LNCAP (cell line): Measurements from ENCODE around the gene RNF220.

ENCODE experiments used
- TF ChIP-seq, protein P1 (sequence below): fragments of 450-650 bp; IDR thresholded peaks from 2 replicates; pipeline ENCODE4 v1.5.1; 2017; ENCODE audit warnings: mild to moderate bottlenecking

RNF220 gene

DNA sequence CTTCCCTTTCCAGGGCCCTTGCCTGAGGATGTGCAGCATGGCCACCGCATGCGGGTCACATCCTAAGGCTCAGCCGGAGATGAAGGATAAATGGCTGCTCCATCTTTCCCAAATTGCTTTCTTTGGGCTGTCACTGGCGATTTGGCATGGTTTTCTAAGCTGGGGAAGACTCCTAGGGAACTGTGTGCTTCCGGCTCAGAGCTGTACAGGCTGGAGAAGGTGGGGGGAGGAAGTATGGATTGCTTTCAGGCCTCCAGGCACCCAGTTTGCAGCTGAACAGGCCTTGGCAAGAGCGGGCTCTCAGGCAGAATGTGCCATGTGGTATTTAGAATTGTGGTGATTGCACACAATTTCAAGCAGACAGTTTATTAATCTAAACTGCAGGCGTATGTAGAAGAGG lies 220.3 kb downstream of the RNF220 start:
- TF ChIP-seq, protein P1, sequence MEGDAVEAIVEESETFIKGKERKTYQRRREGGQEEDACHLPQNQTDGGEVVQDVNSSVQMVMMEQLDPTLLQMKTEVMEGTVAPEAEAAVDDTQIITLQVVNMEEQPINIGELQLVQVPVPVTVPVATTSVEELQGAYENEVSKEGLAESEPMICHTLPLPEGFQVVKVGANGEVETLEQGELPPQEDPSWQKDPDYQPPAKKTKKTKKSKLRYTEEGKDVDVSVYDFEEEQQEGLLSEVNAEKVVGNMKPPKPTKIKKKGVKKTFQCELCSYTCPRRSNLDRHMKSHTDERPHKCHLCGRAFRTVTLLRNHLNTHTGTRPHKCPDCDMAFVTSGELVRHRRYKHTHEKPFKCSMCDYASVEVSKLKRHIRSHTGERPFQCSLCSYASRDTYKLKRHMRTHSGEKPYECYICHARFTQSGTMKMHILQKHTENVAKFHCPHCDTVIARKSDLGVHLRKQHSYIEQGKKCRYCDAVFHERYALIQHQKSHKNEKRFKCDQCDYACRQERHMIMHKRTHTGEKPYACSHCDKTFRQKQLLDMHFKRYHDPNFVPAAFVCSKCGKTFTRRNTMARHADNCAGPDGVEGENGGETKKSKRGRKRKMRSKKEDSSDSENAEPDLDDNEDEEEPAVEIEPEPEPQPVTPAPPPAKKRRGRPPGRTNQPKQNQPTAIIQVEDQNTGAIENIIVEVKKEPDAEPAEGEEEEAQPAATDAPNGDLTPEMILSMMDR = no peak

DNA sequence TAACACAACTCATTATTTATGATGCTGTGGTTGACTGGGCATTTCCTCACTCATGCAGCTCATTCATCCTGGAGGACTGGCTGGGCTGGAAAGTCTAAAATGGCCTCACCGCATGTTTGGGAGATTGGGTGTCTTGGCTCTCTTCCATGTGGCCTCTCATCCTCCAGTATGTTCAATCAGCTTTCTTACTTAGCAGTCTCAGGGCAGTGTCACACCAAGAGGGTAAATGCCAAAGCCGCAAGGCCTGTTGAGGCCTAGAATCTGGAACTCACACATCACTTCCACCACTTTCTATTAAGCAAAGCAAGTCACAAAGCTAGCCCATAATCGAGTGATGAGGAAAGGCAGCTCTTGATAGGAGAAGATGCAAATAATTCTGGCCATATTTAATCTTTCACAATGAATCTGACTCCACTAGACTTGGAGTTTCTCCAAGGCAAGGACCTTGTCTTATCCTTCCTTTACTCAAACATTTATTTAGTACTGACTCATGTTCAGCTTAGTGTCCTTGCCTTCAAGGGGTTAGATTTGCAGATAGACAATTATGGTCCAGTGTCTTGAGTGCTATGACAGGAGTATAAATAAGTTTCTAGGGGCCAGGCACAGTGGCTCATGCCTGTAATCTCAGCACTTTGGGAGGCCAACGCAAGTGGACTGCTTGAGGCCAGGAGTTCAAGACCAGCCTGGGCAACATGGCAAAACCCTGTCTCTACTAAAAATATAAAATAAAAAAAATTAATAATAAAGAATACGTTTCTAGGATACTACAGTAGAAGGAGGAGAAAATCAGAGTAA lies 224.1 kb downstream of the RNF220 start:
- TF ChIP-seq, protein P1 = no peak

DNA sequence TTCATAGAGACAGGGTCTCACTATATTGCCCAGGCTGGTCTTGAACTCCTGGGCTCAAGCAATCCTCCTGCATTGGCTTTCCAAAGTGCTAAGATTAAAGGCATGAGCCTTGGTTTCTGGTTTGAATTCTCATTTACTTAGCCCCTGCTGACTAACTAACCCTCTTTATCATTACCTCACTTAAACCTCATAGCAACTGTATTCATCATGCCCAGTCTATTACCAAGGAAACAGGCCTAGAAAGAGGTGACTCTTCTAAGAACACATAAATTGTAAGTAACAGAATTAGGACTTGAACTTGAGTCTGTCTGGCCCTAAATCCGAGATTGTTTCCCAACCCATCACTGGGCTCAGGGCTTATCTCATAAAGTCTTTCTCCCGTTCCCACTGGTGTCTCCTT lies 225.1 kb downstream of the RNF220 start:
- TF ChIP-seq, protein P1 = no peak

DNA sequence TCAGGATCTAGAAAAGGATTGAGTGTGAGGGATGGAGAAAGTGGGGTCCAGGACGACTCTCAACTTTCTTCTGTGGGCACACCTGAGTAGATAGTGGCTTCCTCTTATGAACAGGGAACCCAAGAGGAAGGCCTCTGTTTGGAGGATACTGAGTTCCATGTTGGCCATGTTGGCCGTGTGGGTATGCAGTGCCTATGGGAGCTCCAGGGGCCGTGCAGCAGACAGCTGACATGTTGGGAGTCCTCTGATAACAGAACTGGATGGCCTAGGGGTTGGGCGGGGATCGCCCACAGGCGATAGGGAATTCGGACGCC lies 226.2 kb downstream of the RNF220 start:
- TF ChIP-seq, protein P1 = no peak

DNA sequence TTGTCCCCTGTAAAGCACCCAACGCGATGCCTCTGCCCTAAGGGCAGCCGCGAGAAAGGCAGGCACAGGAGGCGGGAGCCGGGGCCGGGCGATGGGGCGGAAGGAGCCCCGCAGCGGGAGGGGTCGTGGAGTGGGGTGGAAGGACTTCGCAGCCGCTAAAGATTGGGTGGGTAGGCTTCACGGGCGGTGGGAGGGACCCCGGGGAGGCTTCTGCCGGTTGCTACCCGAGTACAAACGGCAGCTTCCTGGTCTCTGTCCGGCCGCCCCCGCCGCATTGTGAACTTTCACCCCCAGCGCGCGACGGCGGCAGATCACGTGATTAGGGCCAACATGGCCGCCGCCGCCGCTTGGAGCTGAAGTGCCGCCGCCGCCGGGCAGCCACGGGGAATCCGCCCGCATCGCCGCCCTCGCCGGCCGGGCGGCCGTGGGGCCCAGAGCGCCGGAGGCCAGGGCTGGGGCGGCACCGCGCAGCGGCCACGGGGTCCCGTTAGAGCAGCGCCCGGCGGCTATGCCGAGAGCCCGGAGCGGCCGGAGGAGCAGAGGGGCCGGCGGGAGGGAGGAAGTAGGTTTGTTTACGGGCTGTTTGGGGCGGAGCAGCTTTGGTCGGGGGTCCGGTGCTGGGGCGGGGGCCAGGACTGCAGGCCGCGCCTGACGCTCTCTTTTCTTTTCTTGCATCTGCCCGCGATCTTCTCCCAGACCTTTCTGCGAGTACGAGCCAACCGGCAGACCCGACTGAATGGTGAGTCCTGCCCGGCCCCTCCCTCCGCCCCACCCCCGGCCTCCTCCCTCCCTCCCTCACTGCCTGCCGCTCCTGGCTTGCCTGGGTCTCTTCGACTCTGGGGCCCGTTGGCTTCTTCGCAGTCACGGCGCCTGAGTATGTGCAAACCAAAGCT lies 226.8 kb downstream of the RNF220 start:
- TF ChIP-seq, protein P1 = no peak

DNA sequence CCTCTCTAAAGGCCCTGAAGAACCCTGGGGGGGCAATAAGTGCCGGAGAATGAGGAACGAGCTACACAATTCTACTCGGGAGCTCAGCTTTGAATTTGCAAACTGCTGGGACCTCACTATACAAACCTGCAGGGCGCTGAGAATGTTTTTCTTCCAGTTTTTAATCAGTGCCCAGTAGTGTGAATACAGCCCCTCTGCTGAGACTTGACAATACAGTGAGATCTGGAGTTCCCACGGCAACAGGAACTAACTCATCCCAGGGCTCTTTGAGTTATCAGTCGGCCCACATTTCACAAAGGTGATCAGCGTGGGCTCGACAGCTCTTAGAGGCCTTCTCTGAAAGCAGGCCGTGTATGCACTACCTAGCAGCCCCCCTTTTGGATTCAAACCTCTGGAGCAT lies 227.5 kb downstream of the RNF220 start:
- TF ChIP-seq, protein P1 = no peak

DNA sequence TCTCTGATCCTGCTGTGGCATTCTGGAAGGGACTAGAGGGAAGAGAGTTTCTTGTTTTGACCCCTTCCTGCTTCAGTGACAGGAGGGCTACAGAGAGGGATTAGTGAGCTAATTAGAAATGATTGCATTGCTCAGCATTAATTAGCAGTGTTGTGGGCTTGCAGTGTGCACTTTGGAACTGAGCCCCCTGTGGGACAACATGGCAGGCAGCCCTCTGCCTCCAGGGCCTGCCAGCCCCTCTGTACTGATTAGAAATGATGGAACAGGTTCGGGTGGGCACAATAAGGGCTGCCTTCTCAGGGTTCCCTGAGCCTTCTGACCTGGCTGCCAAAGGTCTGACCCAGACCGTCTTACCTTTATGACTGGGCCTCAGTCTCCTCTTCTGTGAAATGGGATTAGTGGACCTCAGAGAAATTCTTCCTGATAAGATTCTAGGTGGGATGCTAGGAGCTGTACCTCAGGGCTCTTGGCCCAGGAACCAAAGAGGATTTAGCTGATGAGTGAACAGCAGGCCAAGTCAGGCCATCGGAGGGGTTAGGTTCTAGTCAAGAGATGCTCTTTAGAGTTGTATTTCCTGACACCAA lies 229.6 kb downstream of the RNF220 start:
- TF ChIP-seq, protein P1 = no peak
